Subcutaneous abdominal adipose tissue (tissue), 5 donors: ENCODE measurements around the gene C10orf90.

Source experiments
- H3K27ac ChIP-seq: one replicate; pipeline ENCODE4 v1.7.0; 2013; ENCODE audit warnings: low read depth, mild to moderate bottlenecking, inconsistent platforms, low read length, moderate library complexity
- H3K27me3 ChIP-seq, 5 donors: one replicate each; pipeline ENCODE4 v1.7.0; 2013; ENCODE audit warnings: low read length in 5 of 5, inconsistent platforms in 1 of 5; ENCODE audit not compliant: control insufficient read depth in 5 of 5, insufficient read depth in 4 of 5
- H3K36me3 ChIP-seq, 5 donors: one replicate each; pipeline ENCODE4 v1.7.0; 2013; ENCODE audit warnings: low read length in 5 of 5; ENCODE audit not compliant: control insufficient read depth in 5 of 5, insufficient read depth in 5 of 5
- H3K4me1 ChIP-seq, 5 donors: one replicate each; pipeline ENCODE4 v1.7.0; 2013; ENCODE audit warnings: low read length in 5 of 5, mild to moderate bottlenecking in 3 of 5, moderate library complexity in 1 of 5; ENCODE audit not compliant: control insufficient read depth in 5 of 5, insufficient read depth in 5 of 5
- H3K4me3 ChIP-seq, 5 donors: one replicate each; pipeline ENCODE4 v1.7.0; 2013; ENCODE audit warnings: low read length in 5 of 5, low read depth in 1 of 5
- H3K9ac ChIP-seq, 5 donors: one replicate each; pipeline ENCODE4 v1.7.0; 2013; ENCODE audit warnings: low read length in 5 of 5, mild to moderate bottlenecking in 4 of 5, moderate library complexity in 3 of 5
- H3K9me3 ChIP-seq, 5 donors: one replicate each; pipeline ENCODE4 v1.7.0; 2013; ENCODE audit warnings: low read length in 5 of 5; ENCODE audit not compliant: control insufficient read depth in 5 of 5
- donor health status: healthy.
- donor health status: healthy.
- donor health status: healthy.
- donor health status: healthy.
- donor health status: healthy.

Gene C10orf90

GRCh38 chr10:126640401-126640800 is 30.1 kb downstream of the C10orf90 start:
- H3K27ac ChIP-seq, result no peak overlapping the region

GRCh38 chr10:126639084-126639483 is 31.4 kb downstream of the C10orf90 start:
- H3K4me1 ChIP-seq, result no peaks in the 10 kb centered on the region
- H3K36me3 ChIP-seq, result no peaks in the 10 kb centered on the region
- no peak overlapping the region for H3K9ac ChIP-seq
- H3K9me3 ChIP-seq, result no peaks in the 10 kb centered on the region
- no peak overlapping the region for H3K4me3 ChIP-seq
- H3K27me3 ChIP-seq, result no peaks in the 10 kb centered on the region
- no peak overlapping the region for H3K27ac ChIP-seq

More at GRCh38 chr10:126640401-126640800, 30.1 kb downstream of the C10orf90 start:
- no peaks in the 10 kb centered on the region for H3K4me1 ChIP-seq
- H3K4me3 ChIP-seq, result no peak overlapping the region
- no peaks in the 10 kb centered on the region for H3K36me3 ChIP-seq
- H3K27me3 ChIP-seq, result no peaks in the 10 kb centered on the region
- no peaks in the 10 kb centered on the region for H3K9me3 ChIP-seq
- H3K9ac ChIP-seq, result no peak overlapping the region

GRCh38 chr10:126638542-126638941 is 32.0 kb downstream of the C10orf90 start:
- H3K4me3 ChIP-seq, result no peak overlapping the region
- H3K27ac ChIP-seq, result no peak overlapping the region
- H3K27me3 ChIP-seq, result no peaks in the 10 kb centered on the region
- no peak overlapping the region for H3K9ac ChIP-seq
- H3K36me3 ChIP-seq, result no peaks in the 10 kb centered on the region
- H3K9me3 ChIP-seq, result no peaks in the 10 kb centered on the region
- no peaks in the 10 kb centered on the region for H3K4me1 ChIP-seq

GRCh38 chr10:126637501-126637900 is 33.0 kb downstream of the C10orf90 start:
- Histone ChIP-seq H3K27me3 (no peaks in the 10 kb centered on the region), H3K9ac (no peak overlapping the region), H3K9me3 (no peaks in the 10 kb centered on the region), H3K36me3 (no peaks in the 10 kb centered on the region), H3K4me3 (no peak overlapping the region), H3K27ac (no peak overlapping the region), H3K4me1 (no peaks in the 10 kb centered on the region)

GRCh38 chr10:126634911-126635310 is 35.6 kb downstream of the C10orf90 start:
- no peak overlapping the region for H3K9ac ChIP-seq
- H3K27me3 ChIP-seq, result peaks cover 0 to 4% (median 0%) of the 10 kb centered on the region in 5 donors
- no peaks in the 10 kb centered on the region for H3K4me1 ChIP-seq
- H3K36me3 ChIP-seq, result no peaks in the 10 kb centered on the region
- H3K27ac ChIP-seq, result no peak overlapping the region
- H3K9me3 ChIP-seq, result no peaks in the 10 kb centered on the region
- H3K4me3 ChIP-seq, result no peak overlapping the region

GRCh38 chr10:126634347-126634746 is 36.1 kb downstream of the C10orf90 start:
- no peak overlapping the region for H3K27ac ChIP-seq
- H3K36me3 ChIP-seq, result no peaks in the 10 kb centered on the region
- H3K27me3 ChIP-seq, result peaks cover 0 to 4% (median 0%) of the 10 kb centered on the region in 5 donors
- H3K4me1 ChIP-seq, result no peaks in the 10 kb centered on the region
- no peaks in the 10 kb centered on the region for H3K9me3 ChIP-seq
- no peak overlapping the region for H3K9ac ChIP-seq
- no peak overlapping the region for H3K4me3 ChIP-seq

- Histone ChIP-seq H3K27me3 (peaks cover 0 to 4% (median 0%) of the 10 kb centered on the region in 5 donors), H3K36me3 (no peaks in the 10 kb centered on the region), H3K9me3 (no peaks in the 10 kb centered on the region), H3K9ac (no peak overlapping the region), H3K4me3 (no peak overlapping the region), H3K4me1 (no peaks in the 10 kb centered on the region), H3K27ac (no peak overlapping the region)
These were observed 37.8 kb downstream of the C10orf90 start for GRCh38 chr10:126632705-126633104.

GRCh38 chr10:126629925-126630624 is 40.4 kb downstream of the C10orf90 start:
- H3K9me3 ChIP-seq, result no peaks in the 10 kb centered on the region
- H3K9ac ChIP-seq, result no peak overlapping the region
- H3K4me3 ChIP-seq, result no peak overlapping the region
- H3K27ac ChIP-seq, result no peak overlapping the region
- H3K4me1 ChIP-seq, result no peaks in the 10 kb centered on the region
- peaks cover 0 to 4% (median 0%) of the 10 kb centered on the region in 5 donors for H3K27me3 ChIP-seq
- H3K36me3 ChIP-seq, result no peaks in the 10 kb centered on the region

- peaks cover 0 to 4% (median 0%) of the 10 kb centered on the region in 5 donors for H3K27me3 ChIP-seq
- H3K36me3 ChIP-seq, result no peaks in the 10 kb centered on the region
- no peak overlapping the region for H3K9ac ChIP-seq
- no peaks in the 10 kb centered on the region for H3K9me3 ChIP-seq
- no peak overlapping the region for H3K4me3 ChIP-seq
- H3K27ac ChIP-seq, result no peak overlapping the region
- H3K4me1 ChIP-seq, result no peaks in the 10 kb centered on the region
These were observed 41.7 kb downstream of the C10orf90 start for GRCh38 chr10:126628746-126629145.

- no peak overlapping the region for H3K4me3 ChIP-seq
- H3K27ac ChIP-seq, result no peak overlapping the region
- H3K27me3 ChIP-seq, result no peaks in the 10 kb centered on the region
- no peaks in the 10 kb centered on the region for H3K4me1 ChIP-seq
- peaks cover 0 to 4% (median 0%) of the 10 kb centered on the region in 5 donors for H3K9me3 ChIP-seq
- no peaks in the 10 kb centered on the region for H3K36me3 ChIP-seq
- H3K9ac ChIP-seq, result no peak overlapping the region
These were observed 48.6 kb downstream of the C10orf90 start for GRCh38 chr10:126621846-126622245.
